ENCODE measurements around the gene MRPL11. TPM values are rescaled to one million over a fixed set of nuclear protein-coding genes. Genes with fewer than 3 reads are reported as not detected.

Gene MRPL11
- total RNA-seq, 1 experiment from 2014 or later: 105 TPM

- Histone ChIP-seq H3K4me1 (ENCODE audit: insufficient read depth, low read length) (peaks cover 20% of the 10 kb centered on the region), H4K5ac (ENCODE audit: insufficient read length, low read depth, low read length) (no peak overlapping the region), H3K9me3 (ENCODE audit: control insufficient read depth, low read depth, low read length) (no peaks in the 10 kb centered on the region), H3K56ac (ENCODE audit: insufficient read length, low read depth, low read length) (no peak overlapping the region), H3T11ph (ENCODE audit: low read length) (no peak overlapping the region), H2BK15ac (ENCODE audit: low read depth, low read length) (no peak overlapping the region), H2BK20ac (ENCODE audit: low read depth, low read length, poor library complexity, severe bottlenecking) (no peak overlapping the region), H2BK12ac (ENCODE audit: insufficient read length, low read depth, low read length) (no peak overlapping the region), H3K23ac (ENCODE audit: insufficient read length, low read depth, low read length) (no peak overlapping the region), H2AFZ (ENCODE audit: low read length) (no peak overlapping the region), H3K18ac (ENCODE audit: insufficient read length, low read depth, low read length) (peak overlapping the region; percentile 70), H3K27ac (ENCODE audit: insufficient read length, low read depth, low read length) (peak overlapping the region; percentile 14), H4K91ac (ENCODE audit: insufficient read length, low read depth, low read length) (no peak overlapping the region), H3K4ac (ENCODE audit: low read depth, low read length) (no peak overlapping the region), H4K20me1 (ENCODE audit: control insufficient read depth, insufficient read depth, insufficient read length) (no peaks in the 10 kb centered on the region), H3K79me1 (ENCODE audit: insufficient read depth, low read depth, low read length, poor library complexity, severe bottlenecking) (no peaks in the 10 kb centered on the region), H3K79me2 (ENCODE audit: insufficient read depth, low read length) (no peaks in the 10 kb centered on the region), H2AK5ac (ENCODE audit: insufficient read length, low read length) (no peak overlapping the region), H3K9ac (ENCODE audit: extremely low read depth, insufficient read length, low read length) (no peak overlapping the region), H3K4me2 (ENCODE audit: insufficient read depth, insufficient read length, low read length) (peak overlapping the region; percentile 27), H3K27me3 (ENCODE audit: insufficient read depth, low read length) (peaks cover 6% of the 10 kb centered on the region; the same call in 1 of the 2 replicates), H3K14ac (ENCODE audit: insufficient read depth, low read length) (0 out of 2 replicates have a peak overlapping the region, but pooled peaks have one; percentile 39), H2BK5ac (ENCODE audit: insufficient read length, low read length) (no peak overlapping the region), H2BK120ac (ENCODE audit: low read depth, low read length, poor library complexity, severe bottlenecking) (no peak overlapping the region), H4K8ac (replicated peaks; ENCODE audit: insufficient read length, low read depth, low read length) (no peak overlapping the region), H3K23me2 (ENCODE audit: insufficient read length, low read depth, low read length, poor library complexity, severe bottlenecking) (peaks cover 3% of the 10 kb centered on the region)
- peak; percentile 70 for DNase-seq
- no peaks in the 10 kb centered on the region for H3K36me3 Mint-ChIP-seq (ENCODE audit: insufficient read depth in 1 of 3, low read depth in 3 of 3)
- H3K27me3 Mint-ChIP-seq (ENCODE audit: low read depth): peaks cover 13% of the 10 kb centered on the region
- H3K4me3 Mint-ChIP-seq: peak overlapping the region; percentile 34 to 52; a peak in 4 of 5 replicates
- H3K9me3 Mint-ChIP-seq: no peaks in the 10 kb centered on the region; a peak in 1 of 5 replicates
- H3K4me1 Mint-ChIP-seq: peaks cover 67 to 71% of the 10 kb centered on the region in 2 experiments
- TF ChIP-seq CTCF (conservative IDR thresholded peaks at IDR 0.05): no peak
- no CpG with 5 or more reads among the region's 12 CpGs for WGBS (ENCODE audit: extremely low coverage, insufficient read length, low lambda C conversion rate)
- peak overlapping the region; percentile 42 to 97 (median 93); a peak in 5 of 7 replicates for H3K27ac Mint-ChIP-seq
Measured at GRCh38 chr11:66414120-66414934, 24.3 kb downstream of the MRPL11 start.
